ENCODE data around the gene C16orf89. TPM values are rescaled to one million over a fixed set of nuclear protein-coding genes. Genes with fewer than 3 reads are reported as not detected.

The C16orf89 gene
- total RNA-seq, 2 donors from 2014 or later: 0.51 TPM; not detected in 1

GRCh38 chr16:5033256-5034166 is 32.2 kb downstream of the C16orf89 start, which contains the start of gene NAGPA:
NAGPA (minus strand) TSS chr16:5033935; CDS start chr16:5033914, 21 bp downstream.
- DNase-seq: peak; percentile 96
- H3K9me3 Mint-ChIP-seq: no peaks in the 10 kb centered on the region
- no peaks in the 10 kb centered on the region for H3K36me3 Mint-ChIP-seq (ENCODE audit: low read depth)
- Histone ChIP-seq H3K4me1 (ENCODE audit: control insufficient read depth, insufficient read depth, low read length) (peaks cover 10% of the 10 kb centered on the region), H3K9me3 (ENCODE audit: control insufficient read depth, low read length) (no peaks in the 10 kb centered on the region), H3K9ac (ENCODE audit: extremely low read depth, low read length, poor library complexity, severe bottlenecking) (peak within 1 kb of the TSS; percentile 81), H3K36me3 (ENCODE audit: control insufficient read depth, insufficient read depth, low read length) (peaks cover 3% of the 10 kb centered on the region), H3K27ac (ENCODE audit: low read depth, low read length) (peak within 1 kb of the TSS; percentile 72), H3K4me3 (ENCODE audit: low read length) (peak within 1 kb of the TSS; percentile 82), H3K27me3 (ENCODE audit: control insufficient read depth, insufficient read depth, low read length, poor library complexity, severe bottlenecking) (peaks cover 6% of the 10 kb centered on the region)
- H3K27ac Mint-ChIP-seq: peak within 1 kb of the TSS; percentile 92
- H3K27me3 Mint-ChIP-seq (ENCODE audit: insufficient read depth): peaks cover 11% of the 10 kb centered on the region
- WGBS, 2 experiments (ENCODE audit: insufficient coverage in 1 of 2, insufficient read length in 1 of 2): 0 to 3% methylated on average over 35 to 104 of the region's 104 CpGs
- H3K4me1 Mint-ChIP-seq: peaks cover 32% of the 10 kb centered on the region
- TF ChIP-seq CTCF (conservative IDR thresholded peaks at IDR 0.05): no peak
- peak within 1 kb of the TSS; percentile 60 for H3K4me3 Mint-ChIP-seq

GRCh38 chr16:5032748-5033167 is 33.0 kb downstream of the C16orf89 start:
- H3K4me3 Mint-ChIP-seq: peak overlapping the region; percentile 60
- Histone ChIP-seq H3K4me1 (ENCODE audit: control insufficient read depth, insufficient read depth, low read length) (peaks cover 10% of the 10 kb centered on the region), H3K9ac (ENCODE audit: extremely low read depth, low read length, poor library complexity, severe bottlenecking) (peak overlapping the region; percentile 81), H3K27ac (ENCODE audit: low read depth, low read length) (no peak overlapping the region), H3K27me3 (ENCODE audit: control insufficient read depth, insufficient read depth, low read length, poor library complexity, severe bottlenecking) (peaks cover 6% of the 10 kb centered on the region), H3K36me3 (ENCODE audit: control insufficient read depth, insufficient read depth, low read length) (peaks cover 3% of the 10 kb centered on the region), H3K9me3 (ENCODE audit: control insufficient read depth, low read length) (no peaks in the 10 kb centered on the region), H3K4me3 (ENCODE audit: low read length) (peak overlapping the region; percentile 82)
- H3K27me3 Mint-ChIP-seq (ENCODE audit: insufficient read depth): peaks cover 11% of the 10 kb centered on the region
- H3K4me1 Mint-ChIP-seq: peaks cover 32% of the 10 kb centered on the region
- no peak for DNase-seq
- TF ChIP-seq CTCF (conservative IDR thresholded peaks at IDR 0.05): no peak
- H3K27ac Mint-ChIP-seq: no peak overlapping the region
- WGBS, 2 experiments (ENCODE audit: insufficient coverage in 1 of 2, insufficient read length in 1 of 2): 62 to 70% methylated on average over 12 of the region's 12 CpGs
- H3K36me3 Mint-ChIP-seq (ENCODE audit: low read depth): no peaks in the 10 kb centered on the region
- H3K9me3 Mint-ChIP-seq: no peaks in the 10 kb centered on the region

GRCh38 chr16:5031601-5032000 is 34.2 kb downstream of the C16orf89 start:
- no peak for DNase-seq
- peaks cover 29% of the 10 kb centered on the region for H3K4me1 Mint-ChIP-seq
- H3K9me3 ChIP-seq (ENCODE audit: control insufficient read depth, low read length): no peaks in the 10 kb centered on the region
- peaks cover 6% of the 10 kb centered on the region for H3K27me3 ChIP-seq (ENCODE audit: control insufficient read depth, insufficient read depth, low read length, poor library complexity, severe bottlenecking)
- TF ChIP-seq CTCF (conservative IDR thresholded peaks at IDR 0.05): no peak
- H3K4me3 ChIP-seq (ENCODE audit: low read length): no peak overlapping the region
- no peak overlapping the region for H3K27ac Mint-ChIP-seq
- H3K27ac ChIP-seq (ENCODE audit: low read depth, low read length): no peak overlapping the region
- H3K4me3 Mint-ChIP-seq: peak overlapping the region; percentile 28
- no peak overlapping the region for H3K9ac ChIP-seq (ENCODE audit: extremely low read depth, low read length, poor library complexity, severe bottlenecking)
- H3K4me1 ChIP-seq (ENCODE audit: control insufficient read depth, insufficient read depth, low read length): peaks cover 10% of the 10 kb centered on the region
- no peaks in the 10 kb centered on the region for H3K36me3 Mint-ChIP-seq (ENCODE audit: low read depth)
- peaks cover 11% of the 10 kb centered on the region for H3K27me3 Mint-ChIP-seq (ENCODE audit: insufficient read depth)
- 93 to 100% methylated on average over 5 to 7 of the region's 7 CpGs for WGBS, 2 experiments (ENCODE audit: insufficient coverage in 1 of 2, insufficient read length in 1 of 2)
- peaks cover 3% of the 10 kb centered on the region for H3K36me3 ChIP-seq (ENCODE audit: control insufficient read depth, insufficient read depth, low read length)
- no peaks in the 10 kb centered on the region for H3K9me3 Mint-ChIP-seq

Measured in endodermal cell (in vitro differentiated cells).